Measurements from ENCODE around the gene VSTM4.

Gene VSTM4

GRCh38 chr10:49161411-49161997, 46.2 kb upstream of the VSTM4 start:
- in situ Hi-C loops (cut with MboI; ENCODE audit: low sequenced_read_pairs, unreplicated experiment): loop anchor here (25.0 kb wide), 1 partner anchor 499 kb away; no protein-coding TSS in a partner anchor
- DNase-seq (ENCODE audit: low spot score): no peak
- TF ChIP-seq, protein P1, sequence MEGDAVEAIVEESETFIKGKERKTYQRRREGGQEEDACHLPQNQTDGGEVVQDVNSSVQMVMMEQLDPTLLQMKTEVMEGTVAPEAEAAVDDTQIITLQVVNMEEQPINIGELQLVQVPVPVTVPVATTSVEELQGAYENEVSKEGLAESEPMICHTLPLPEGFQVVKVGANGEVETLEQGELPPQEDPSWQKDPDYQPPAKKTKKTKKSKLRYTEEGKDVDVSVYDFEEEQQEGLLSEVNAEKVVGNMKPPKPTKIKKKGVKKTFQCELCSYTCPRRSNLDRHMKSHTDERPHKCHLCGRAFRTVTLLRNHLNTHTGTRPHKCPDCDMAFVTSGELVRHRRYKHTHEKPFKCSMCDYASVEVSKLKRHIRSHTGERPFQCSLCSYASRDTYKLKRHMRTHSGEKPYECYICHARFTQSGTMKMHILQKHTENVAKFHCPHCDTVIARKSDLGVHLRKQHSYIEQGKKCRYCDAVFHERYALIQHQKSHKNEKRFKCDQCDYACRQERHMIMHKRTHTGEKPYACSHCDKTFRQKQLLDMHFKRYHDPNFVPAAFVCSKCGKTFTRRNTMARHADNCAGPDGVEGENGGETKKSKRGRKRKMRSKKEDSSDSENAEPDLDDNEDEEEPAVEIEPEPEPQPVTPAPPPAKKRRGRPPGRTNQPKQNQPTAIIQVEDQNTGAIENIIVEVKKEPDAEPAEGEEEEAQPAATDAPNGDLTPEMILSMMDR (IDR thresholded peaks at IDR 0.05; ENCODE audit: borderline replicate concordance, control extremely low read depth, extremely low read depth, insufficient read depth, missing control alignments): no peak

DNA sequence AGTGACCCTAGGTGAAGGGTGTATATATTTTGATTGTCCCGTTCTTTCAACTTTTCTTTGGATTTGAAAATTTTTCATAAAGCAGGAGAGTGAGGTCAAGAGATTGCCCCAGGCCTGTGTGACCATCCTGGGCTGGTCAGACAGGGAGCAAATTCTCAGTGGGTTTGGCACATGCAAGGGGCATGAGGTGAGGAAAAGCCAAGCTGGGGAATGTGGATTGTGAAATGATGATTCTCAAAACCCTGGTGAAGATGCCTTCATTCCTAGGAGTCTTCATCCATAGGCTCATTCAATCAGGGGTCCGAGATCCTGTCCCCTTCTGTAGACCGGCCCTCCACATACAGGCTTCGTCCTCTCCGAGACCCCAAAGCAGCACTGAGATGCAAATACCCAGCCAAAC, 45.5 kb upstream of the VSTM4 start:
- no peak for DNase-seq (ENCODE audit: low spot score)
- TF ChIP-seq, protein P1 (IDR thresholded peaks at IDR 0.05; ENCODE audit: borderline replicate concordance, control extremely low read depth, extremely low read depth, insufficient read depth, missing control alignments): no peak
- in situ Hi-C loops (cut with MboI; ENCODE audit: low sequenced_read_pairs, unreplicated experiment): loop anchor here (25.0 kb wide), 1 partner anchor 499 kb away; no protein-coding TSS in a partner anchor

- in situ Hi-C loops (cut with MboI; ENCODE audit: low sequenced_read_pairs, unreplicated experiment): loop anchor here (25.0 kb wide), 1 partner anchor 498 kb away; no protein-coding TSS in a partner anchor
- DNase-seq (ENCODE audit: low spot score): no peak
- TF ChIP-seq, protein P1 (IDR thresholded peaks at IDR 0.05; ENCODE audit: borderline replicate concordance, control extremely low read depth, extremely low read depth, insufficient read depth, missing control alignments): no peak
Observed at GRCh38 chr10:49160110-49160509, 44.8 kb upstream of the VSTM4 start.

DNA sequence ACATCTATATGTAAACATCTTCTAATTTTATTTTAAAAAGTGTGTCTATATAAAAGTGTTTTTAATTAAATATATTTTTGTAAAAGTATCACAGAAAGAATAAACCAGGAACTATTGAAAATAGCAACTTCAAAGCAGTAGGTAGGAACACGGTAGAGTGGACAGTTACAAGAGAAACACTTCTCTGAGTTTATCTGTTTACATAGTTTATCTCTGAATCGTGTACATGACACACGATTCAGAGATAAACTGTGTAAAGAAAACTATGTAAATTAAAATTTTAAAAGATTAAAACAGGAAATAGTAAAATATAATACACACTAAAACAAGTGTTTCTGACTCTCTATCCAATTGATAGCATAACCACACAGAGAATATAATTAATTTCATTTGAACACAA, 43.6 kb upstream of the VSTM4 start:
- DNase-seq (ENCODE audit: low spot score): no peak
- TF ChIP-seq, protein P1 (IDR thresholded peaks at IDR 0.05; ENCODE audit: borderline replicate concordance, control extremely low read depth, extremely low read depth, insufficient read depth, missing control alignments): no peak
- in situ Hi-C loops (cut with MboI; ENCODE audit: low sequenced_read_pairs, unreplicated experiment): loop anchor here (25.0 kb wide), 1 partner anchor 497 kb away; no protein-coding TSS in a partner anchor

DNA sequence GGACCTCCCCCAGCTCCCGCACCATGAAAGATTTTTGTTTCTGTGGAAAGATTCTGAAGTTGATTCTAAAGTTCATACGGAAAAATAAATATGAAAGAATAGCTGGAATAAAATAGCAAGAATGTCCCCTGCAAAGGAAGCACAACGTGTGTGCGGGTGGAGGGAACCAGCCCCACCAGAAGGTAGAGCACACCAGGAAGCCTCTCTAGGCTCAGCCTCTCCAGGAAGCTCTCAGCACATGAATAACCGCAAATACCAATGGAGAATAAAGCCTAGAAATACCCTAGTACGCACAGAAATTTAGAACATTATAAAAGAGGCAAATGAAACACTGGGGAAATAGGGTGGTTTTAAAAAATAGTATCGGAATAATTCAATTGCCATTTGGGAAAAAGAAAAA, 43.1 kb upstream of the VSTM4 start:
- in situ Hi-C loops (cut with MboI; ENCODE audit: low sequenced_read_pairs, unreplicated experiment): loop anchor here (25.0 kb wide), 1 partner anchor 496 kb away; no protein-coding TSS in a partner anchor
- no peak for DNase-seq (ENCODE audit: low spot score)
- TF ChIP-seq, protein P1 (IDR thresholded peaks at IDR 0.05; ENCODE audit: borderline replicate concordance, control extremely low read depth, extremely low read depth, insufficient read depth, missing control alignments): no peak

DNA sequence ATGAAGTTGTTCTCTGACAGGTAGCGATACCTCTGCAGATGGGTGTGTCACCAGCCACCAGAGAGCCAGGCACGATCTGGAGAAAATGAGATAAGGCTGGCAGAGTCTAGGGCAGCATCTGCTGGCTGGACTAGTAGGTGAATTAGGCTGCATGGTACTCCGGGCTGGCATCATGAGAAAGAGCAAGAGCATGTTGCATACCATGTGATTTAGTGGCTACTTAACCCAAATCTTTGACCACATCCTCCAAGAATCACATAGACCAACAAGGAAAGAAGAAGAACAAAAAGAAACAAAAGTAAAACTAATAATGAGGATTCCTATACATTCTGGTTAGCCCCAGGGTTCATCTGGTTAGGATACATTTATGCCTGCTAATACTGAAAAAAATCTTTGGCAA, 41.9 kb upstream of the VSTM4 start:
- no peak for DNase-seq (ENCODE audit: low spot score)
- TF ChIP-seq, protein P1 (IDR thresholded peaks at IDR 0.05; ENCODE audit: borderline replicate concordance, control extremely low read depth, extremely low read depth, insufficient read depth, missing control alignments): no peak
- in situ Hi-C loops (cut with MboI; ENCODE audit: low sequenced_read_pairs, unreplicated experiment): loop anchor here (25.0 kb wide), 1 partner anchor 495 kb away; no protein-coding TSS in a partner anchor
